Ovary (tissue), 9 donors: Measurements from ENCODE around the gene CD52. TPM values are rescaled to one million over a fixed set of nuclear protein-coding genes. Genes with fewer than 3 reads are reported as not detected.

Experiments
- DNase-seq, 5 donors: peaks; one replicate each; pipeline ENCODE4 v3.0.0-alpha.2; 2019 to 2020
- H3K27ac ChIP-seq, 2 donors: fragments of 200-600 bp; one replicate each; pipeline versions ENCODE4 v1.5.1 to v1.8.0; 2019 to 2022
- H3K27me3 ChIP-seq: fragments of 200-600 bp; one replicate; pipeline ENCODE4 v1.8.0; 2022
- H3K36me3 ChIP-seq: fragments of 200-600 bp; sonication (generic); one replicate; pipeline ENCODE4 v1.5.1; 2019
- H3K4me1 ChIP-seq: one replicate; pipeline ENCODE4 v1.8.1; 2013; ENCODE audit warnings: mild to moderate bottlenecking, moderate library complexity; ENCODE audit not compliant: insufficient read depth
- H3K4me3 ChIP-seq: fragments of 200-600 bp; sonication (generic); one replicate; pipeline ENCODE4 v1.5.1; 2017
- H3K9me3 ChIP-seq, 2 donors: fragments of 200-600 bp in 1 of 2; sonication (generic) in 1 of 2; one replicate each; pipeline versions ENCODE4 v1.5.1 to v1.8.1; 2013 to 2019; ENCODE audit warnings: mild to moderate bottlenecking in 1 of 2, moderate library complexity in 1 of 2
- EP300 ChIP-seq: sonication (generic); formaldehyde crosslinking; IDR thresholded peaks from one replicate; pipeline ENCODE4 v1.6.1; 2017; ENCODE audit warnings: antibody characterized with exemption
- POLR2A ChIP-seq: fragments of 450-650 bp; IDR thresholded peaks from one replicate; pipeline ENCODE4 v1.6.1; 2017; ENCODE audit warnings: antibody characterized with exemption, mild to moderate bottlenecking, moderate library complexity
- WGBS, 3 donors: extraction: QIAGEN DNeasy Blood & Tissue Kit in 1 of 3; methylation state at CpG; one replicate each; pipeline versions ENCODE4 v1.1.5 to v1.1.7; 2013 to 2017; 5-methylcytosine and 5-hydroxymethylcytosine counted together
- intact Hi-C, 4 donors: fragments of 100-400 bp; cut with DNase I; formaldehyde crosslinking; loops; one replicate each; pipeline versions ENCODE4 v1.11.0 to v1.15.1; 2022 to 2023
- polyA plus RNA-seq, 2 donors: library from polyadenylated mRNA; stranded (reverse); fragments of 200-250 nt in 1 of 2; fragments of 350-450 nt in 1 of 2; fragmentation: Illumina TruSeq in 1 of 2; extraction: RNeasy Lipid Tissue Mini Kit (QIAGEN cat#74804) in 1 of 2; gene quantifications; one replicate each; pipeline ENCODE4 v1.2.3, GENCODE V29; 2013 to 2014
- total RNA-seq, 7 donors: library from RNA; depleted of rRNA in 2 of 7; stranded (reverse); fragments of >200 nt in 2 of 7; fragmentation: NEBNext Ultra II Directional in 3 of 7; extraction: Animal tissue kit (Norgen Biotek cat#: 25700) in 3 of 7; gene quantifications; one replicate each; pipeline versions ENCODE4 v1.1.0 to v1.2.4, GENCODE V29; 2016 to 2023
- TF ChIP-seq, protein P1 (sequence below), 3 donors: fragments of 450-650 bp in 2 of 3; fragments of 200-600 bp in 1 of 3; IDR thresholded peaks; one replicate each; pipeline versions ENCODE4 v1.5.1 to v1.8.0; 2016 to 2022; ENCODE audit warnings: antibody characterized with exemption in 3 of 3, mild to moderate bottlenecking in 1 of 3
- donor health status: DM: no; HTN: no; CAD: no; lungs with moderate emphysema.
- donor health status: DM: no; HTN: no; CAD: no.
- donor health status: Bipolar disorder and iron deficiency.
- donor health status: DM: yes; HTN: yes; CAD: no.
- donor health status: DM: no; HTN: no; CAD: no.
- donor health status: DM: yes; HTN: yes; CAD: no.

CD52 gene
- total and polyA plus RNA-seq, 9 donors, result 1.3 to 45.5 (median 4.3) TPM; not detected in 1

DNA sequence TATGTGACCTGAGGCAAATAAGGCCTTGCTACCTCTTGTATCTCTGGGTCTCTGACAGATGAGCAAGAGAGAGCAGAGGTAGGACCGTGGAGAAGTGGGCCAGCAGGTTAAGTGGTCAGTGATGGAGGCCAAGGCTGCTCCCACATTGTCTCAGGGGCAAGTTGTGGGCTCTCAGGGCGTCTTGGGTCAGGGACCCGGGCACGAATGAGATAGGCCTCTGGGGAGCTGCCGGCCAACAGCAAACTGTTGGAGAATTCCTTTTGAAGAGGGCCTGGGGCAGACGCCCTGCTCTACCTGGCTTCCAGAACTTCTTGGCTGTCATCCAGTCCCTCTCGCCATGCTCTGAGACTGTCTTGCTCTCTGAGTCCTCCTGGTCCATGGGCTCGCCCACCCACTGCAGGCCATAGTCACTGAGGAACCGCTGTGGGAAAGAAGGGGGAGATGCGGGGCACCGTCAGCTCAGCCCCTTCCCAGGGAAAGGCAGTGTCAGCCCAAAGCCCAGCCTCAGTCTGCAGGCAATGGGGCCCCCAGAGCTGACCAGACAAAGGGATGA lies 23.8 kb upstream of the CD52 start:
- DNase-seq, result no peak
- Histone ChIP-seq H3K4me1 (no peaks in the 10 kb centered on the region), H3K9me3 (no peaks in the 10 kb centered on the region), H3K36me3 (no peaks in the 10 kb centered on the region), H3K27me3 (no peaks in the 10 kb centered on the region), H3K27ac (no peak overlapping the region), H3K4me3 (no peak overlapping the region)
- intact Hi-C loops, result no loop called here
- 81 to 91% (median 81%) methylated on average over 11 of the region's 11 CpGs for WGBS, 3 donors
- no peak for TF ChIP-seq POLR2A
- TF ChIP-seq, protein P1, sequence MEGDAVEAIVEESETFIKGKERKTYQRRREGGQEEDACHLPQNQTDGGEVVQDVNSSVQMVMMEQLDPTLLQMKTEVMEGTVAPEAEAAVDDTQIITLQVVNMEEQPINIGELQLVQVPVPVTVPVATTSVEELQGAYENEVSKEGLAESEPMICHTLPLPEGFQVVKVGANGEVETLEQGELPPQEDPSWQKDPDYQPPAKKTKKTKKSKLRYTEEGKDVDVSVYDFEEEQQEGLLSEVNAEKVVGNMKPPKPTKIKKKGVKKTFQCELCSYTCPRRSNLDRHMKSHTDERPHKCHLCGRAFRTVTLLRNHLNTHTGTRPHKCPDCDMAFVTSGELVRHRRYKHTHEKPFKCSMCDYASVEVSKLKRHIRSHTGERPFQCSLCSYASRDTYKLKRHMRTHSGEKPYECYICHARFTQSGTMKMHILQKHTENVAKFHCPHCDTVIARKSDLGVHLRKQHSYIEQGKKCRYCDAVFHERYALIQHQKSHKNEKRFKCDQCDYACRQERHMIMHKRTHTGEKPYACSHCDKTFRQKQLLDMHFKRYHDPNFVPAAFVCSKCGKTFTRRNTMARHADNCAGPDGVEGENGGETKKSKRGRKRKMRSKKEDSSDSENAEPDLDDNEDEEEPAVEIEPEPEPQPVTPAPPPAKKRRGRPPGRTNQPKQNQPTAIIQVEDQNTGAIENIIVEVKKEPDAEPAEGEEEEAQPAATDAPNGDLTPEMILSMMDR (IDR thresholded peaks at IDR 0.05), result no peak
- no peak for TF ChIP-seq EP300

DNA sequence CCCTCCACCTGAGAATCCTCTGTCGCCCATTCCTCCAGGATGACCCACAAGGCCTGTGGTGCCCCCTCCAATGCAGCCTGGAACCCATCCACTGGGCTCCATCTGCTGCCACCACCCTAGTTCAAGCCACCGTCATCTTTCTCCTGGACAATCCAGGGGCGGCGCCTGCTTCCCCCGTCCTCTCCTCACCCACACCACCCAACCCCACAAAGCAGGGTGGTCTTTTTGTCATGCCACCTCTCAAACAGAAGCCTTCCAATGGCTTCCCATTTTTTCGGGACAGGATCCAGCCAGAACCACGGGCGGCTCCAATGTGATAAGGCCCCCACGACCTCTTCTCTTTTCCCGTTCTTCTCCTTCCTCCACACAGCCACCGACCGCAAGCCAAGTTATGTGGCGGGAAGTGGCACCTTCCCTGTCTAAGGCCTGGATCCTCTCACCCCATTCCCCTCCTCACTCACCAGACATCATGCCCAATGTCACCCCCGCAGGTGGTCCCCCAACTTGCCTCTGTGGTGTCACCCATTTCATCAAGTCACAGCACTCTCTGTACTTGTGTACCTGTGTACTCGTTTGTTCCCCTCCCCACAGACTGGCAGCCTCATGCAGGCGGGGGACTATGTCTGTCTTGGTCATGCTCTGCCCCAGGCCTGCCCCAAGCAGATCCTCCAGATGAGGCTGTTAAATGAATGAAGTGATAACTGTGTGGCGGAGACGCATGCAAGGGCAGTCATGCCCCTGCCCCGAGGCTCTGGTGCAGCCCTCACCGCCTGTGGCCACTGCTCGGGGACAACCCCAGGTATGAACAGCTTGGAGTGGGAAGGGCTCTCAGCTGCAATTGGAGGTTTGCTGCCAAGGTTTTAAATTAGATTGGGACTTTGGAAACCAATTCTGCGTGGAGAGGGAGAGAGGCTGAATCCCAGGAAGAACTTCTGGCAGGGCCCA lies 22.3 kb upstream of the CD52 start:
- 87 to 92% (median 87%) methylated on average over 22 of the region's 22 CpGs for WGBS, 3 donors
- DNase-seq, result no peak
- intact Hi-C loops, result no loop called here
- Histone ChIP-seq H3K4me3 (no peak overlapping the region), H3K9me3 (no peaks in the 10 kb centered on the region), H3K27me3 (no peaks in the 10 kb centered on the region), H3K36me3 (no peaks in the 10 kb centered on the region), H3K27ac (no peak overlapping the region), H3K4me1 (no peaks in the 10 kb centered on the region)
- TF ChIP-seq, protein P1 (IDR thresholded peaks at IDR 0.05), result no peak
- TF ChIP-seq EP300 (no peak), POLR2A (no peak)

DNA sequence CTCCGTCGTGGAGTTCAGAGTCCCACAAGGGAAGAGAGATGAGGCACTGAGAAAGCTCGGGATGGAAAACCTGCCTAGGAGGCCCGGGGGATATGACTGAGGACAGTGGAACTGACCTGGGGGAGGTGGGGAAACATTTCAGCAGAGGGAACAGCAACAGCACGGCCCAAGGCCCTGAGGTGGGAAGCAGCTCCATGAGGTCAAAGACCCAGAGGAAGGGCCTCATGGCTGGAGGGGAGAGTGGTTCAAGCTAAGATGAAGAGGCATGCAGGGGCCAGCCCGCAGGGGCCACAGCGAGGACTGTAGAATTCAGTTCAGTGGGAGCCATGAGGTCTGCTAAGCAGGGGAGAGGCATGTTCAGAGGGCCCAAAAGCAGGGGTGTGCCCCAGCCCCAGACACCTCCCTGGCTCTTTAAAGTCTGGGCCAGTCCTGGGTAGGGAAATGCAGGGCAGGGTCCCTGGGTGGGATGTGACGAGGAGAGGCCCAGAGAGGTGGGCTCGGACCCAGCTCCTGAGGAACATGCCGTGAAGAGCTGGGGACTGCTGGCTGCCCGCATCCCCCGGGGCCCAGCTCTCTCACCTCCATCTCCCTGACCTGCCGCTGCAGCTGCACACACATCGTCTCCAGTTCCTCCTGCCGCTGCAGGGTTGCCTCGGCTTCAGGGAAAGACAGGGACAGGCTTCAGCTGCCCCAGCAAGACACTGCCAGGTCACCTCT lies 21.3 kb upstream of the CD52 start:
- TF ChIP-seq EP300 (no peak), POLR2A (no peak)
- TF ChIP-seq, protein P1 (IDR thresholded peaks at IDR 0.05), result no peak
- intact Hi-C loops, result no loop called here
- Histone ChIP-seq H3K27me3 (no peaks in the 10 kb centered on the region), H3K4me3 (no peak overlapping the region), H3K27ac (no peak overlapping the region), H3K4me1 (no peaks in the 10 kb centered on the region), H3K9me3 (no peaks in the 10 kb centered on the region), H3K36me3 (no peaks in the 10 kb centered on the region)
- DNase-seq, result no peak
- WGBS, 3 donors, result 86 to 91% (median 88%) methylated on average over 16 of the region's 16 CpGs

DNA sequence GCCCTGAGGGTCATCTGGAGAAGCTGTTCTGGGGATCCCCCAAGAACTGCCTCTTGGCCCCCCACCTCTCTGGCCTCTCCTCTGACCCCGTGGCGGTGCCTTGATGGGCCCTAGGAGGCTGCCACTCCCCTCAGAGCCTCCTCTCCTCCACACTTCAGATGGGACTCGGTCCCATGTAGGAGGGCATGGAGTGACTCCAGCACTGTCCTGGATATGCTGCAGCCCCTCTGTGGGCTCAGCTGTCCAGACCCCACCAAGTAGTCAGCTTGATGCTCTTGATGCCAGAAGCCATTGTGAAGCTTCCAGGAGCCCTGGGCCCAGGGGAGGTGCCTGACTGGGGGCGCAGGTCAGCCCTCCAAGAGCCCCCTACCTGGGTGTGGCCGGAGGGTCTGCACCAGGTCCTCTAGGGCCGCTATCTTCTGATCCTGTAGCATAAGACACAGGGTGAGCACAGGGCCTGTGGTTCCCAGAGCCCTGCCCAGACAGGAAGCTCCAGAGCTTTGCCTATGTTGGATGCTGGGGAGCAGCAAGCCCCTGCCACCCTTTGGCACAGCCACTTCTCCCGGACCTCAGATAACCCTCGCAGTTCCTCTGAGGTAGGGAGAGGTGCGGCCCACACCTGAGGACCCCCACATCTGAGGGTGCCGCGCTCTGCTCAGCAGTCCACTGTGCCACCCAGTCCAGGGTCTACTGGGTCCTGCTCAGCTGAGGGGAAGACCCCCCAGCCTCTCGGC lies 20.5 kb upstream of the CD52 start:
- 92 to 97% (median 92%) methylated on average over 11 to 12 of the region's 12 CpGs for WGBS, 3 donors
- Histone ChIP-seq H3K4me3 (no peak overlapping the region), H3K27me3 (no peaks in the 10 kb centered on the region), H3K27ac (no peak overlapping the region), H3K4me1 (no peaks in the 10 kb centered on the region), H3K9me3 (no peaks in the 10 kb centered on the region), H3K36me3 (no peaks in the 10 kb centered on the region)
- intact Hi-C loops, result no loop called here
- TF ChIP-seq, protein P1 (IDR thresholded peaks at IDR 0.05), result no peak
- no peak for DNase-seq
